TTC549 (cell line): Measurements from ENCODE around the gene PLXNA3.

ENCODE experiments used
- FAIRE-seq: peaks from 2 replicates; lab custom pipeline; 2012; peaks lifted over from hg19 to GRCh38; lab: Jason Lieb, UNC

PLXNA3 gene

DNA sequence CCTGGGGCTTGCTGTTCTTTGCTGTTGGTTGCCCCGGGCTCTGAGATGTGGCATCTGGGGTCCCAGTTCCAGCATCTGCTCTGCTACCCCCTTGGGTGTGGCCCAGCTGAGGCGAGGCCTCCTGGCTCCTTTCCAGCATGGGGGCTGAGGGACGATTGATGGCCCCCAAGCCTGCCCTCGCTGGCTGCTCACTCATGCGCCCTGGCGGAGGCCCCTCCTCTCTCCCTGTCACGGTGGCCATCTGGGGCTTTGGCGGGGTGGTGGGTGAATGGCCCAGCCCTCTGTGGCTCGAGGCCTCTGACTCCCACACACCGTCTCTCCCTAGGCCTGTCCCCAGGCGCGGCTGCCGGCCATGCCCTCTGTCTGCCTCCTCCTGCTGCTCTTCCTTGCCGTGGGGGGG is 1.8 kb downstream of the PLXNA3 start:
- no peak for FAIRE-seq

DNA sequence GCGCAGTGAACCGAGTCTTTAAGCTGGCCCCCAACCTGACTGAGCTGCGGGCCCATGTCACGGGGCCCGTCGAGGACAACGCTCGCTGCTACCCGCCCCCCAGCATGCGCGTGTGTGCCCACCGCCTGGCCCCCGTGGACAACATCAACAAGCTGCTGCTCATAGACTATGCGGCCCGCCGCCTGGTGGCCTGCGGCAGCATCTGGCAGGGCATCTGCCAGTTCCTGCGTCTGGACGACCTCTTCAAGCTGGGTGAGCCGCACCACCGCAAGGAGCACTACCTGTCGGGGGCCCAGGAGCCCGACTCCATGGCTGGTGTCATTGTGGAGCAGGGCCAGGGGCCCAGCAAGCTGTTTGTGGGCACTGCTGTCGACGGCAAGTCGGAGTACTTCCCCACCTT is 2.2 kb downstream of the PLXNA3 start:
- FAIRE-seq: no peak

DNA sequence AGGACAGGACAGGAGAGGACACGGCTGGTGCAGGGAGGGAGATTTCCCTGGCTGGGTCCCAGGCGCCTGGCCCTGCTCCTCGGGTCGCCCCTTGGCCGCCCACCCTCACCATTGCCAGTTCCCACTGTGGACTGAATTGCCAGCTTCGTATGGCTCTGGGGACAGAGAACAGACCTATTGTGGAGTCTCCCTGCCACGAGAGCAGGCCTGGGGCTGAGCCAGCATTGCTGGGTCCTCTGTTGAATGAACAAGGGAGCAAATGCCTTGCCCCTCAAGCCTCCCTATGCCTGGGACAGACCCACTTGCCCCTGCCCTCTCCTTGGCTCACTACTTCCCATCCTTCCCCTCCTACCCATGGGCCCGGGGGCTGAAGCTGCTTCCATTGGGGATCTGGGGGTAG is 4.3 kb downstream of the PLXNA3 start:
- no peak for FAIRE-seq

DNA sequence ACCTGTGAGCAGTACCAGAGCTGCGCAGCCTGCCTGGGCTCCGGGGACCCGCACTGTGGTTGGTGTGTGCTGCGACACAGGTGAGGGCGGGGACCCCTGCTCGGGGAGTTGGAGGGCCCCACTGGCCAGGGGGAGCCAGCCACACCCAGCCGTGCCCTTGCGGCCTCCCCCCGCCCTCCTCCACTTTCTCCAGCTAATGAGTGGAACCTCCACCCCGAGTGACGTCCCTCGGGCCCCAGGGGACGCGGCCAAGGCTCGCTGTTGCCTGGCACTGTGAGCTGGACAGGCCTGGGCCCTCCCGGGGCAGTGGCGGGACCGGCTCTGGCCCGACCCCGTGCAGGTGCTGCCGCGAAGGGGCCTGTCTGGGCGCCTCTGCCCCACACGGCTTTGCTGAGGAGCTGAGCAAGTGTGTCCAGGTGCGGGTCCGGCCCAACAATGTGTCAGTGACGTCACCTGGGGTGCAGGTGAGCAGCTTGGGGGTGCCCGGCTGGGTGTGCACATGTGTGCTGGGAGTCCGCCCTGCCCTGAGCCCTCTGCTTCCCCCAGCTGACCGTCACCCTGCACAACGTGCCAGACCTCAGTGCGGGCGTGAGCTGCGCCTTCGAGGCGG is 5.6 kb downstream of the PLXNA3 start:
- FAIRE-seq: no peak

DNA sequence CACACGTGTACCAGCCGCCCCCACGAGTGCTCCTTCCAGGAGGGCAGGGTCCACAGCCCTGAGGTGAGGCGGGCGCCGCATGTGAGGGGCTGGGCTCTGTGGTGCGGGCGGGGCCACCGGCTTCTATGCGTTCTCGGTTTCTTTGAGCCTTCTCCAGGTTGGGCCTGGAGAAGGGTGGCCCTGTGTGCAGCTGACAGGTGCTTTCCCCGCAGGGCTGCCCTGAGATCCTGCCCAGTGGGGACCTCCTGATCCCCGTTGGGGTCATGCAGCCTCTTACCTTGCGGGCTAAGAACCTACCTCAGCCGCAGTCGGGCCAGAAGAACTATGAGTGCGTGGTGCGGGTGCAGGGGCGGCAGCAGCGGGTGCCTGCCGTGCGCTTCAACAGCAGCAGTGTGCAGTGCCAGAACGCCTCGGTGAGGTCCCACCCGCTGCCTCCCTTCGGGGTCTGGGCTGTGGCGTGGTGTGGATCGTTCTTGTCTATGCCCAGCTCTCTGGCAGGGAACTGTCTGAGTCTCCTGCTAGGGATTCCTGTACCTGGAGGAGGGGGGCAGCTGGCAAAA is 6.8 kb downstream of the PLXNA3 start:
- no peak for FAIRE-seq

DNA sequence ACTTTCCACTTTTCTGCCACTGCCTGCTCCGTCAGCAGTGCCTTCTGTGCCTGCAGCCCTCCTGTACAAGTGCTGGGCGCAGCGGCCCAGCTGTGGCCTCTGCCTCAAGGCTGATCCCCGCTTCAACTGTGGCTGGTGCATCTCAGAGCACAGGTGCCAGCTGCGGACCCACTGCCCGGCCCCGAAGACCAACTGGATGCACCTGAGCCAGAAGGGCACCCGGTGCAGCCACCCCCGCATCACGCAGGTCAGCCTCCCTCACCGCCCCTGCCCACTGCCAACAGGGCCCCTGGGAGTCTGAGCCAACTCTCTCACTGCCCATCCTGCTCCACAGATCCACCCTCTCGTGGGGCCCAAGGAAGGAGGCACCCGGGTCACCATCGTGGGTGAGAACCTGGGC is 7.5 kb downstream of the PLXNA3 start:
- no peak for FAIRE-seq

DNA sequence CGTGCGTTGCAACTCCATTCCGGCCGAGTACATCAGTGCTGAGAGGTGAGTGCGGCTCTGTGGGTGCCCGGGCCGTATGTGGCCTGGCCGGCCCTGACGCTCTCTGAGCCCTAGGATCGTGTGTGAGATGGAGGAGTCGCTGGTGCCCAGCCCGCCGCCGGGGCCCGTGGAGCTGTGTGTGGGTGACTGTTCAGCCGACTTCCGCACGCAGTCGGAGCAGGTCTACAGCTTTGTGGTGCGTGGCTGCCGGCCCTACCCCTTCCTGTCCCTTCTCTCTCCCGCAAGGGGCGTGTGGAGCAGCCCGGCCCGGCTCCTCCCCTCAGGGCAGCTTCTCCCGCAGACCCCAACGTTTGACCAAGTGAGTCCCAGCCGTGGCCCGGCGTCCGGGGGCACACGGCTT is 8.0 kb downstream of the PLXNA3 start:
- FAIRE-seq: no peak

DNA sequence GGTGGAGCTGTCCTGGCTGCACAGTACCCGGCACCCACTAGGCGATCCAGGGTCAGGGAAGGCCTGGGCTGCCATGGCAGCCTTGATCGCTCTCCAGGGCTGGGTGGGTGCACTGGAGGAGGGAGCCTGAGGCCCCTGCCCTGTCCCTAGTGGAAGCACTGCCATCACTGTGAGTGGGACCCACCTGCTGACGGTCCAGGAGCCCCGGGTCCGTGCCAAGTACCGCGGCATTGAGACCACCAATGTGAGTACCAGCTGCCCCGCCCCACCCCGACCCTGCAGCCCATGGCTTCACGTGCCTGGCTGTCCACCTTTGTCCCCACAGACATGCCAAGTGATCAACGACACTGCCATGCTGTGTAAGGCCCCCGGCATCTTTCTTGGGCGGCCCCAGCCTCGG is 8.8 kb downstream of the PLXNA3 start:
- FAIRE-seq: no peak

DNA sequence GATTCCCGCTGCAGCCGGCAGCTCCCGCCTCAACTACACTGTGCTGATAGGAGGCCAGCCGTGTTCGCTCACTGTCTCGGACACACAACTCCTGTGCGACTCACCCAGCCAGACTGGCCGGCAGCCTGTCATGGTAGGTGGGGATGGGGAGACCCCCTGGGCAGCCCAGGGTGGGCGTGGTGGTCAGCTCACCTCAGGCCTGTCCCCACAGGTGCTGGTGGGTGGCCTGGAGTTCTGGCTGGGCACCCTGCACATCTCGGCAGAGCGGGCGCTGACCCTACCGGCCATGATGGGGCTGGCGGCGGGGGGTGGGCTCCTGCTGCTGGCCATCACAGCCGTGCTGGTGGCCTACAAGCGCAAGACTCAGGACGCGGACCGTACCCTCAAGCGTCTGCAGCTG is 9.5 kb downstream of the PLXNA3 start:
- no peak for FAIRE-seq

DNA sequence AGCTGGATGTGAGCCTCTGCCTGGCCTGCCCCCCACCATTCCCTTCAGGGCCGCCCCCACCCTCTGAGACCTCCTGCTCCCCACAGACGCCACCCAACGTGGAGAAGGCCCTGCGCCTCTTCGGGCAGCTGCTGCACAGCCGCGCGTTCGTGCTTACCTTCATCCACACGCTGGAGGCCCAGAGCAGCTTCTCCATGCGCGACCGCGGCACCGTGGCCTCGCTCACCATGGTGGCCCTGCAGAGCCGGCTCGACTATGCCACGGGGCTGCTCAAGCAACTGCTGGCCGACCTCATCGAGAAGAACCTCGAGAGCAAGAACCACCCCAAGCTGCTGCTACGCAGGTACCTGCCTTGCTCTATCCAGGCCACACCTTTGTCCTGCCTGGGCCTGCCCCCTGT is 10.1 kb downstream of the PLXNA3 start:
- FAIRE-seq: no peak

DNA sequence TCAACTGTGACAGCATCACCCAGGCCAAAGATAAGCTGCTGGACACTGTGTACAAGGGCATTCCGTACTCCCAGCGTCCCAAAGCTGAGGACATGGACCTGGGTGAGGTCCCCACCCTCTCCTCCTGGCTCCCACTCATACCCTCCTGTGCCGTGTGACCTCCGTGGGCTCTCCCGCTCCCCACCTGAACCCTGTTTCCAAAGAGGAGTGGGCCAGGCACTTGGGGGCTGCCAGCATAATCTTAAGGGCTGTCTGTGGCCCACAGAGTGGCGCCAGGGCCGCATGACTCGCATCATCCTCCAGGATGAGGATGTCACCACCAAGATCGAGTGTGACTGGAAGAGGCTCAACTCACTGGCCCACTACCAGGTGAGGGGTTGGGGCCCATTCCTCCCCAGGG is 11.0 kb downstream of the PLXNA3 start:
- no peak for FAIRE-seq

DNA sequence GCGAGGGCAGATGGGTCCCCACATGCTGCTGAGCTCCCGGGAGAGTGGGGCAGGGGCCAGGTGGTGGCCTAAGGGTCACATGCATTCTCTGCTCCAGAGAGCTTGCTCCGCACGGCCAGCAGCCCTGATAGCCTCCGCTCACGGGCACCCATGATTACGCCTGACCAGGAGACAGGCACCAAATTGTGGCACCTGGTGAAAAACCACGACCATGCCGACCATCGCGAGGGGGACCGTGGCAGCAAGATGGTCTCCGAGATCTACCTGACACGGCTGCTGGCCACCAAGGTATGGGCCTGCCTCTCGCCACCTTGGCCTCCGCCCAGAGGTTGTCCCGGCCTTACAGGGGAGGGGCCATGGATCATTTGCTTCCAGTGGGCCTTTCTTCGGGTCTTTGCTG is 11.8 kb downstream of the PLXNA3 start:
- FAIRE-seq: no peak

DNA sequence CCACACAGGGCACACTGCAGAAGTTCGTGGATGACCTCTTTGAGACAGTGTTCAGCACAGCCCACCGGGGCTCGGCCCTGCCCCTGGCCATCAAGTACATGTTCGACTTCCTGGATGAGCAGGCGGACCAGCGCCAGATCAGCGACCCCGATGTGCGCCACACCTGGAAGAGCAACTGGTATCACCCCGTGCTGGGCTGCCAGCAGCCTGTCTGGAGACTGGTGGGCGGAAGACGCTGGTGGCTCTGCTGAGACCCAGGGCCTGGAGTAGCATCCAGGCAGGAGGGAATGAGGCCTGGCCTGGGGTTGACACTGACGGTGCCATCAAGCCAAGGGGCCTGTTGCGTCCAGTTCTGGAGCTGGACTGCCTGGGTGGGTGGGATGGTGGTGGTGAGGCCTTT is 12.4 kb downstream of the PLXNA3 start:
- FAIRE-seq: no peak

DNA sequence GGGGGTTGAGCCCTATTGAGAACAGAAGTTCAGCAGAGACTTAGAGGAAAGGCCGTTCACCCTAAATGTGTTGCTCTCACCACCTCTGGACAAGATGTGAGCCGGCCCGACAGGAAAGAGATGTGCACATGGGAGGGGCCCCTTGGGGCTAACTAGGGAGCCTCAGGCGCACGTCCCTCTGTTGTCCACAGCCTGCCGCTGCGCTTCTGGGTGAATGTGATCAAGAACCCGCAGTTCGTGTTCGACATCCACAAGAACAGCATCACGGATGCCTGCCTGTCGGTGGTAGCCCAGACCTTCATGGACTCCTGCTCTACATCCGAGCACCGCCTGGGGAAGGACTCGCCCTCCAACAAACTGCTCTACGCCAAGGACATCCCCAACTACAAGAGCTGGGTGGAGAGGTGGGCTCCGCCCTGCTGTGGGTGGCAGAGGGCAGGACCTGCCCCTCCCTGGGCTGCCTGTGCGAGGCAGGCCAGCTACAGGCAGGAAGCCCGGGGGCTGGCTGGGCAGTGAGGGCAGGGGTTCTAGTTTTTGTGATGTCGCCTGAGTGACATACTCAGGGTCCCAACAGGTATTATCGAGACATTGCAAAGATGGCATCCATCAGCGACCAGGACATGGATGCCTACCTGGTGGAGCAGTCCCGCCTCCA is 13.0 kb downstream of the PLXNA3 start:
- no peak for FAIRE-seq

DNA sequence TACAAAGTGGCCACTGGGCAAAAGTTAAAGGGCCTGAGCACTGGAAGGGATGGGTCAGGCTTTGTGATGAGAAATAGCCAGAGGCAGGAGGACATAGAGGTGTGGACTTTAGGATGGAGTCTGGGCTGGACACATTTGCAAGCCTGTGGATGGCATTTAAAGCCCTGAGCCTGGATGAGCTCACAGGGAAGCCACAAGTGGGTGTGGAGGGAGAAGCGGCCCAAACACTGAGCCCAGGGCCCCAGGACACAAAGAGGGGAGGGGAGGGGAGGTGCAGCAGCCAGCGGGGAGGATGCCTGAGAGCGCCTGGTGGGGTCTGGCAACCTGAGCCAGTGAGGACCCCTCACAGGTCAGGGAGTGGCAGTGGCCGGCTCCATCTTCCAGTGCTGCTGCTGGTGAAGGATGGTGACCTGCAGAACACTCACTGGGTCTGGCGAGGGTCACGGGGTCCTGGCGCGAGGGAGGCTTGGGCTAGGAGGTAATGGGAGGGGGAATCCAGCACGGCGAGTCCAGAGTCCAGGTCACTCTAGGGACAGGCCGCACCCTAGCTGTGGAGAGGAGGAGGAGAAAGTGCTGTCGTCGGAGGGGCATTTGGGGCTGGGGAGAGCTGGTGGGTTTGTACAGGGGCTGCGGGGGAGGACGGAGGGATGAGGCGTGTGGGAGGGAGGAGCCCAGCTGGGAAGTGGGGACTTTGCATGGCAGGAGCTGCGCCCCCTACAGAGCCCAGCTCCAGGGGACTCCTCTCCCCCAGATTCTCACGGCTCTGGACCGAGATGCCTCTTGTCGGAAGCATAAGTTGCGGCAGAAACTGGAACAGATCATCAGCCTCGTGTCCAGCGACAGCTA is 14.0 kb downstream of the PLXNA3 start:
- no peak for FAIRE-seq

DNA sequence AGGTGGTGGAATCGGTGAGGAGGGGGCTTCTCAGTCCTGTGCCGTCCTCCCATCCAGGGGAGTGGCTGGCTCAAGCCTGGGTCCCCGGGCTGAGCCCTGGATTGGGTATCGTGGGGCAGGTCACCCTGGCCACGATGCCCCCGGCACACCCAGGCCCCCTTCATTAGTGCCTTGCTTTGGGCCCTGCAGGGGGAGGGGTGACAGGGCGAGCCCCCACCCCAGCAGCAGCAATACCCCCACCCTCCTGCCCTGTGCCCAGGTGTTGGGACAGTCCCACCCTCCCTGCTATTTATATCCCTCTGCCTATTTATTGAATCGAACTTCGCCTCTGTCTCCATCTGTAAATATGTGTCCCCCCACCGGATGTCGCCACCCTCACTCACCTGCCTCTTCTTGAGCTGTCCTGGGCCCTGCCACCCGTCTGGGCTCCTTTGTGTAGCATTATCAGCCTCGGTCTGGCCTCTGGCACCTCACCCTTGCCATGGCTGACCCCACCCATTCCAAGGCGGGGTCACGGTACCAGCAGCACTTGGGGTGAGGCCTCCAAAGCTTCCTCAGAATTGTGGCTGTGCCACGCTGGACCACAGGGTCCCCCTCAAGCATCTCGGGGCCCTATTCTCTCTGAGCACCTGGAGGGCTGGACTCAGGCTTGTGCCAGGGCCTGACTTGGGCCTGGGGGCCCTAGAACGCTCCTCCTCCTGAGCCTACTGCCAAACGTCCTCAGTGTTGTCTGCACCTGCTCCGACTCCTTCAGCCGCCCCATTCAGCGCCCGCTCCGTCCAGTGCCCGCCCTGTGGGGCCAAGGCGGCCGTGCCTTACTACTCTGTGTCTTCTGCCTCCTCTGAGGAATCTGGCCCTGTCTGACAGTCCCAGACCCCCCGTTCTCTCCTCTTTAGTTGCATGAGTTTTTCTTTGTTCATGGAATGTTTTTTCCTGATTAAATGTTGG is 14.9 kb downstream of the PLXNA3 start:
- no peak for FAIRE-seq

DNA sequence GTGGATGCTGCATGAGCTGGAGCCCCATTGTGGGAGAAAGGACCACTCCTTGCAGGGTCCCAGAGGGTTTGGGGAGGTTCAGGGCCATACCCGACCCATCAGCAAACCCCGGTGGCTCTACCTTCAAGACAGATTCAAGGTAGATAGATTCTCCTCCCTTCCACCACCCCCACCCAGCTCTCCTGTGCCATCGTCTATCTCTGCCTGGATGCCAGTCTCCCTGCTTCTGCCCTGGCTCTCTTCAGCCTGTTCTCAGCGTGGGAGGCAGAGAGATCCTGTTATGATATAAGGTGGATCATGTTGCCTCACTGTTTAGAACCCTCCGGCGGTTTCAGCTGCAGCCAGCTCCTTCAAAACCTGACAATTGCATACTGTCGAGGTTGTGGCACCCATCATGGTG is 15.6 kb downstream of the PLXNA3 start:
- FAIRE-seq: no peak

DNA sequence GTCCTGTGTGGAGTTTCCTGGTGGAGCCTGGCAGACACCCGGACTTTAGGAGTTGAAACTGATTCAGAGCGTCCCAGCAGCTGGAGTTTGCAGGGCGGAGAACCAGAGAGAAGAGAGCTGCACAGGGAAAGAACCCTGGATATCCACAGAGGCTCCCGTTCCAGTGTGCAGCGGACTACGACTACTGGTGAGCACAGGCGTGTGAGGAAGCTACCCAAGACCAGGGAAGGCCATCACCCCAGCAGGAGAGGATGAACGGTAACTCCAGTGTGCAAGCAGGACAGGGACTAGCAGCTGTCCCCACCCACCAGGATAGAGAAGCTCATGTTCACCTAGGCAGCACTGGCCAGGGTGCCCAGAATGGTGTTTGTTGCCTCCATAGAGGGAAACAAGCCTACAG is 18.7 kb downstream of the PLXNA3 start:
- no peak for FAIRE-seq

DNA sequence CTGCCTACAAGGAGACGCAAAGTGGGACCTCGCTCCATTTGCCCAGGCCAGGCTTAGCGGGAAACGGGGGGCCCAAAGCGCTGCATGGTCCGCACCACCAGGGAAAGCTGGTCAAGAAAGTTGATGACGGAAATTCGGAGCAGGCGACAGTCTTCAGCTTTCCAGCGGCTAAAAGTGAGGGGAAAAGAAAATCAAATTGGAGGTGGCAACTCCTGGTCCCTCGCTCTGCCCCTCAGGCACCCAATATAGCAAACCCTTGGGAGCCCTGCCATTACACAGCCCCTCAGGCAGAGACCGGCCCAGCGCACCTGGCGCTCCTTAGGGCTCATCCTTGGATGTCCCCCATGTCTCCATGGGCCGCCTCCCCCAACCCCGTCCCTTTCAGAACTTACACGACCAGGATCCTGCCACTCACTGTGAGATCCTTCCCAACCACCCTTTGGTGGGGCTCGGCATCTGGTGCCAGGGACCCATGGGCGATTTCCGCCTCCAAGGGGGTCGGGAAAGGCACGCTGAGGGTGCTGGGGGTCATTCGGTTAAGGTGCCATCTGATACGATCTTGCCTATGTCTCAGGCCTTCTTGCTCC is 19.9 kb downstream of the PLXNA3 start:
- no peak for FAIRE-seq

DNA sequence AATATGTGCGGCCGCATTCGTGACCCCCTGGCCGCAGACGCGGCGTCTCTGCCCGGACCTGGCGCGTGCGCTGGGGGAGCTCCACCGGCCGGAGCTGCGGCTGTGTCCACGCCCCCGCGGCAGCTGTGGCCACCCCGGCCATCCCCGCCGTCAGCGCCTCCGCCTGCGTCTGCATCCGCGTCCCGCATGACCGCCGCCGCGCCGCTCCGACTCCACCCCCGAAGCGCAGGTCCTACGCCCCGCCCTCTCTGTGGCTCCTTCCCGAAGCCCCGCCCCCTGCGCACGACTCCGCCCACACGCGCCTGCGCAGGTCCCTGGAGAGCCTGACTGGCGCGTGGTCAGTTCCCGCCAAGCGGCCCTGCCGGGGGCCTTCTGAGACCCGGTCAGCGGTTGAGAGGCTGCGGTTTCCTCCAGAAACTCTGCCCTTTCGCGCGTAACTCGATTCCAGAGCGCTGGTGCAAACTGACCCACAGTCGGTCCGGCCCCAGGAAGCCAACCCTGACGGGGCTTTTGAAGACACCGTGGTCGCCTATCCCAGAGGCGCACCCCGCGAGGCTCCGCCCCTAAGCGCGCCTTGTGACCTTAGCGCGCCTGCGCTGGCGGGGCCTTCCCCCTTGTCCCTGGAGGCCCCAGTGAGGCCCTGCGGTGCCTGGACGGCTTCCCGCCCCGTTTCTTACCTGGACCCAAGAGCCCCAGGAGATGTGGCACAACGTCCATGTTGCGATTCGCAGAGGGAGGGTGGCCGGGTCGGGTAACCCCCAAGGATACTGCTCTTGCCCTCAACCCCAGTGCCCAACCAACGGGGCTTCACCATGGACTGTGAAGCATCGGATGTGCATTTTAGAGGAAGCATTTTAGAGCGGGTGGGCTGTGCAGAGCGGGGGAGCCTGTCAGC is 20.9 kb downstream of the PLXNA3 start, which contains the start of gene LAGE3:
Gene LAGE3 (minus strand): TSS at position 554 of the 895 bp plus-strand sequence. CDS start 366 bp downstream, at position 188.
- no peak for FAIRE-seq

DNA sequence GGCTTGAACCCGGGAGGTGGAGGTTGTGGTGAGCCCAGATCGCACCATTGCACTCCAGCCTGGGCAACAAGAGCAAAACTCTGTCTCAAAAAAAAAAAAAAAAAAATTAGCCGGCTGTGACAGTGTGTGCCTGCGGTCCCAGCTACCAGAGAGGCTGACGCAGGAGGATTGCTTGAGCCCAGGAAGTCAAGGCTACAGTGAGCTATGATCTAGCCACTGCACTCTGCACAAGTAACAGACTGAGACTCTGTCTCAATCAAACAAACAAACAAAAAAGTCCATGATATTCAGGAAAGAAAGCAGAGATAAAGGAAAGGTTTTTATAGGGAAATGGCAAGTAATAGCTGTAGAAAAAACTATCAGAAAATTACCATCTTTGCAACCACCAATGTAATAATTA is 23.1 kb downstream of the PLXNA3 start:
- no peak for FAIRE-seq
